ENCODE measurements around the gene ARID4A. TPM values are rescaled to one million over a fixed set of nuclear protein-coding genes. Genes with fewer than 3 reads are reported as not detected.
"Not testable (repeated sequence)": the region's sequence is repeated elsewhere in the genome, so short reads cannot be mapped to it uniquely, and the experiment has no call there.

ARID4A gene
- total RNA-seq, 2 experiments from 2014 or later, result 24.1 to 28.1 TPM

- H3K4me1 Mint-ChIP-seq (ENCODE audit: low read depth), result peaks cover 21% of the 10 kb centered on the region
- no peak overlapping the region for H3K27ac Mint-ChIP-seq
- H3K9me3 Mint-ChIP-seq, result peaks cover 2% of the 10 kb centered on the region
- H3K36me3 Mint-ChIP-seq, result peaks cover 45% of the 10 kb centered on the region
- DNase-seq, result no peak
- CTCF ChIA-PET, result no interaction called here
- intact Hi-C loops (cut with micrococcal nuclease), result no loop called here
- H3K4me3 Mint-ChIP-seq, result no peak overlapping the region
- POLR2A ChIA-PET, result no interaction called here
- no peaks in the 10 kb centered on the region for H3K27me3 Mint-ChIP-seq
Measured at GRCh38 chr14:58414845-58415244, 116.5 kb downstream of the ARID4A start.

- no peak for DNase-seq
- intact Hi-C loops (cut with micrococcal nuclease), result no loop called here
- Mint-ChIP-seq H3K4me3 (no peak overlapping the region), H3K4me1 (ENCODE audit: low read depth) (peaks cover 21% of the 10 kb centered on the region), H3K27ac (no peak overlapping the region), H3K9me3 (peaks cover 2% of the 10 kb centered on the region), H3K27me3 (no peaks in the 10 kb centered on the region), H3K36me3 (peaks cover 45% of the 10 kb centered on the region)
- ChIA-PET POLR2A (no interaction called here), CTCF (no interaction called here)
Measured at GRCh38 chr14:58415636-58416547, 117.5 kb downstream of the ARID4A start.

DNA sequence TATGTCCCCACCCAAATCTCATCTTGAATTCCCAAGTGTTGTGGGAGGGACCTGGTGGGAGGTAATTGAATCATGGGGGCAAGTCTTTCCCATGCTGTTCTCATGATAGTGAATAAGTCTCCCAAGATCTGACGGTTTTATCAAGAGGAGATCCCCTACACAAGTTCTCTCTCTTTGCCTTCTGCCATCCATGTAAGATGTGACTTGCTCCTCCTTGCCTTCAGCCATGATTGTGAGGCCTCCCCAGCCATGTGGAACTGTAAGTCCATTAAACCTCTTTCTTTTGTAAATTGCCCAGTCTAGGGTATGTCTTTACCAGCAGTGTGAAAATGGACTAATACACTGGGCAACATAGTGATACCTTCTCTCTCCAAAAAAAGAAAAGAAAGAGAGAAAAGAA is 118.6 kb downstream of the ARID4A start:
- H3K9me3 Mint-ChIP-seq; H3K4me3 Mint-ChIP-seq; POLR2A ChIA-PET; CTCF ChIA-PET; H3K27me3 Mint-ChIP-seq; intact Hi-C loops (cut with micrococcal nuclease); H3K27ac Mint-ChIP-seq; DNase-seq: not testable (repeated sequence)
- Mint-ChIP-seq H3K4me1 (ENCODE audit: low read depth) (peaks cover 21% of the 10 kb centered on the region), H3K36me3 (peaks cover 43% of the 10 kb centered on the region)

Other genes starting within 250 kb of the ARID4A start
- under 1 TPM in 1 of 2 experiments, not detected in 1; 0.29 TPM for gene ARMH4, start 146.3 kb upstream of the ARID4A start, total RNA-seq
- gene ACTR10, start 98.4 kb upstream of the ARID4A start, total RNA-seq, result 10 to 100 TPM; 45.3 to 47.0 TPM
- gene PSMA3, start 53.7 kb upstream of the ARID4A start, total RNA-seq, result 100 to 1,000 TPM; 349 to 355 TPM
- not detected for gene TOMM20L, start 97.4 kb downstream of the ARID4A start, total RNA-seq
- 10 to 100 TPM; 61.4 to 66.7 TPM for gene TIMM9, start 129.0 kb downstream of the ARID4A start, total RNA-seq
- gene KIAA0586, start 129.2 kb downstream of the ARID4A start, total RNA-seq, result 10 to 100 TPM; 30.3 to 34.9 TPM

All from activated CD4-positive, alpha-beta memory T cell treated with anti-CD3 and anti-CD28 coated beads for 36 hours (primary cell).